ENCODE data around the gene SYNJ1.
"Not testable (repeated sequence)": the region's sequence is repeated elsewhere in the genome, so short reads cannot be mapped to it uniquely, and the experiment has no call there.

Gene SYNJ1

GRCh38 chr21:32733356-32733755 lies 5.5 kb upstream of the SYNJ1 start:
- no peak for DNase-seq

GRCh38 chr21:32732544-32732943 lies 4.7 kb upstream of the SYNJ1 start:
- DNase-seq, result no peak

- no peak for DNase-seq
Observed at GRCh38 chr21:32728848-32729247, 1.0 kb upstream of the SYNJ1 start.

GRCh38 chr21:32728456-32728839 lies 635 bp upstream of the SYNJ1 start:
- no peak for DNase-seq

DNA sequence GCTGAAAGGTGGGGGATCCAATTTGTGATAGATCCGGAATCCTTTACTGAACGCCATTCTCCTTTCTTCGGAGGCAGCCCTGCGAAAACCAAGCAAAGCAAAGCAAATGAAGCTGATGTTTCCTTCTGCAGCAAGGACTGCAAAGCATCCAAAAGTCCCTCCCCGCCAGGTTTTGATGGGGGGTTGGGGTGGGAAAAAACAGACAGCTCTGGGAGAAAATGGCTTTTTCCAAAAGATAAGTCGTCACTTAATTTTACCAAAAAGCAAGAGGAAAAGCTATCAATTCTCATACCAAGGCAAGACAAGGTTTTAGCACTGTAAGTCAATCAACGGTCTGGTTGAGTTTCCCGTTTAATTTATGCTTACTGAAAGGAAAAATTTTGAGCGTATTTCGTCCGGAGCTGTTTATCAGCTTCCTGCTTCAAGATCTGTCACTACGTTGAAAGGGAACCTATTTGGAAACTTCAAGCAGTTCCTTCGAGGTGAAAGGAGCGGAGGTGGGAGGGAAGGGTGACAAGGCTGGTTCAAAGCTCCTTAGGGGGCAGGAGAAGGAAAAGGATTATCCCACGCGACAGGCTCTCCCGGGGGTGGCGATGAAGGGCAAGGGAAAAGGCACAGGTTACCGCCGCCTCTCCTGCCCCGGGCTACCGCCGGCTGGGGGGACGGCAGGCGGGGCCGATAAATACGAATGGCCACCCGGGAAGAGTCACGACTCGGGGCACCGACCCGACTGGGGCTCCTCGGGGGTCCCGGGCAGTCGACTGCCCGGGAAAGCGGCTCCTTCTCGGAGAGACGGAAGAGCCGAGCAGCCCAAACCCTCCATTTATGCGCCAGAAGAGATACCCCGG lies 750 bp downstream of the SYNJ1 start:
- DNase-seq, result no peak

DNA sequence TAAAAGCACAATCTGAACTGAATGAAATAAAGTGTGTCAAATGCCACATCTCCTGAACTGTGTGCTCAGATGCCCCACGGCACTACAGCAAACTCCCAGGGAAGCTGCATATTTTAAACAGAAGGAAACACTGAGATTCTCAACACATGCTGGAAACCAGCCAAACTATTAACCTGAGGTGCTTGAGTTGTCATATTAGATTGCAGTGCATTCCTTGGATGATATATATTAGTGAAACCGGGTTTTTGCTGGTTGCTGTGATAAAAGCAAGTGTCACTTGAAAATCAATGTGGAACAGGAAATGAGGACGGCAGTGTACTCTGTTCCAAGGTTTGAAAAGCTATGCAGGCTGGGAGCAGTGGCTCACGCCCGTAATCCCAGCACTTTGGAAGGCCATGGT lies 8.7 kb downstream of the SYNJ1 start:
- DNase-seq, result no peak

- DNase-seq, result no peak
Observed at GRCh38 chr21:32717851-32718316, 9.9 kb downstream of the SYNJ1 start.

DNA sequence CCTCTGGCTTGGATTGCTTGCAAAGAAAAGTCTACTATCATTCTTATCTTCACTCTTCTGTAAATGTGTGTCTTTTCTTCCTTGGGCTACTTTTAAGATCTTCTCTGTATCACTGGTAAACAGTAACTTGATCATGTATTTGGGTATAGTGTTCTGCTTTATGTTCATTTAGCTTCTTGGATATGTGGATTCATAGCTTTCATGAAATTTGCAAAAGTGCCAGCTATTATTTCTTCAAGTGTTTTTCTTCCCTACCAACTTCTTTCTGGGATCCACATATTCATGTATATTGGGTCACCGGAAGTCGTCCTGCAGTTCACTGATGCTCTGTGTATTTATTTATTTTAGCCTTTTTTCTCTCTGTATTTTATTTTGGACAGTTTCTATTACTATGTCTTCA lies 11.3 kb downstream of the SYNJ1 start:
- no peak for DNase-seq

DNA sequence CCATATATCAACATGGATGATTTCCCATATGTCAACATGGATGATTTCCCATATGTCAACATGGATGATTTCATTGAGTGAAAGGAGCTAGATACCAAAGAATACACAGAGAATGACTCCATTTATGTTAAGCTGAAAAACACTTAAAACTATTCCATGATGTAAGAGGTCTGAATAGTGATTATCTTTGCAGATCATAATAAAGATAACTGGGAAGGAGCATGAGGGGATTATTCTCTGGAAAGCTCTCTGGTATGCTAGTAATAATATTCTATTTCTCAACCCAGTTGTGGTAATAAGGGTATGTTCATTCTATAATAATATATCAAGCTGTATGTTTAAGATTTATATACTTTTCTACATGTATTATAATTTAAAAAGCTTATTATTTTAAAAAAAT lies 14.1 kb downstream of the SYNJ1 start:
- no peak for DNase-seq

DNA sequence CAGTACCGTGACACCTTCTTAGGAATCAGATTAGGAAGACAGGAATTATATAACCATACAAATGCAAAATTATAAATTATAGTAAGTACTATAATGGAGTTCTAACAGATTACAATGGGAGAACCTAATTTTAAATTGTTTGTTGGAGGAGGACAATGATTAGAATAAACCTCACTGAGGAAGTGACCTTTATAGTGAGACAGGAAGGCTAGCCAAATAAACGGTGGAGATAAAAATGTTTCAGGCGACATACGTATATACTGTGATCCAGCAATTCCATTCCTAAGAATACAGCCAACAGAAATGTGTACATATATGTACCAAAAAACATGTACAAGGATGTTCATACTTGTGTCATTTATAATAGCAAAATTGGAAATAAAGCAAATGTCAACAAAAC lies 15.2 kb downstream of the SYNJ1 start:
- DNase-seq, result no peak

GRCh38 chr21:32712043-32712442 lies 15.8 kb downstream of the SYNJ1 start:
- DNase-seq, result no peak

DNA sequence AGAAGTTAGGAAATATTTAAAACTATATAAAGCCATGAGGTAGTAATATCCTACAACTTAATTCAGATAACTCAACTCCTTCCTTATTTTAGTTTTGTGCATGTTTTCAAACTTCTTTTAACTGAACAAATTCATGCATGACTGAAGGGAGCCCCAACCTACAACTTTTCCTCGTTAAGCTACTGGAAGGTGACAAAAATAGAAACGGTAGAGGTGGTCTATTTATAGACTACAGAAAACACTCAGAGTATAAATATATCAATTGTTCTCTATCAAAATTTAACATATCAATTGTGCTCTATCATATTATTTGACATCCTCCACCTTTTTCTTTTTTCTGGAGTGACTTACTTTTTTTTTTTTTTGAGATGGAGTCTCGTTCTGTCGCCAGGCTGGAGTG lies 16.8 kb downstream of the SYNJ1 start:
- DNase-seq, result no peak

GRCh38 chr21:32710069-32710784 lies 17.6 kb downstream of the SYNJ1 start:
- no peak for DNase-seq

DNA sequence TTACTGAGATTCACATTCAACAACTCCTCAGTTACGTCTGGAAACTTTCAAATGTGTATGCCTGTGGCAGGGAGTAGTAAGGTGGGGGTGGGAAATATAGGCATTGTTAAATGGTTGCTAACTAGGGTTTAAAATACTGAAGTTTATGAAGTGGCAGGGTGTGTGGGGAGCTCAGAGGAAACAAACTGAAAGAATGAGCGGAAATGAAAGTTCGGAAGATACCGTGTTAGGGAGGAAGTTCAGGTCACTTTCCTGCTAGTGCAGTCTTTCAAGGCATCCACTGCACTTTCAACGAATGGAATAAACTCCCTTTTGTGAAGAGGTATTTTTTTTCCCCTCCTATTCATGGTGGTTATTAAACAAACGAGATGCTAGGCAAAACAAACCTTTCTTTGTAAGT lies 19.7 kb downstream of the SYNJ1 start:
- DNase-seq, result no peak

GRCh38 chr21:32705901-32706300 lies 21.9 kb downstream of the SYNJ1 start:
- no peak for DNase-seq

- DNase-seq, result no peak
Observed at GRCh38 chr21:32705139-32705538, 22.7 kb downstream of the SYNJ1 start.

DNA sequence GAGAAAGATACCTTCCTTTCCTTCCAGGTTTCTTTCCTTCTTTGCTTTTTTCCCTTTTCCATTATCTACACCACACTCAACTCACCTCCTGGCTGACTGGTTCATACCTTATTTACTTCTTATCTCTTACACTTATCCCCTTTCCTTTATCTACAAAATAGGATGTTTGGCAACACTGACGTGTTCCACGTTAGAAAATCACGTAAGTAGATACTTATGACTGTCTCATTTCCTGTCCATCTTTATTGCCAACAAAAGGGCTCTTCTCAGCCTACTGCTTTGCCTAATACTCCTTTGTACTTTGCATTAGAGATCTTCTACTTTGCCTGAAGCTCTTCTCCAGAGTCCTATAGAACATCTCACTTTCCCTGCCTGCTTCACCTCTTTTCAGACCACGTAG lies 25.1 kb downstream of the SYNJ1 start:
- no peak for DNase-seq

DNA sequence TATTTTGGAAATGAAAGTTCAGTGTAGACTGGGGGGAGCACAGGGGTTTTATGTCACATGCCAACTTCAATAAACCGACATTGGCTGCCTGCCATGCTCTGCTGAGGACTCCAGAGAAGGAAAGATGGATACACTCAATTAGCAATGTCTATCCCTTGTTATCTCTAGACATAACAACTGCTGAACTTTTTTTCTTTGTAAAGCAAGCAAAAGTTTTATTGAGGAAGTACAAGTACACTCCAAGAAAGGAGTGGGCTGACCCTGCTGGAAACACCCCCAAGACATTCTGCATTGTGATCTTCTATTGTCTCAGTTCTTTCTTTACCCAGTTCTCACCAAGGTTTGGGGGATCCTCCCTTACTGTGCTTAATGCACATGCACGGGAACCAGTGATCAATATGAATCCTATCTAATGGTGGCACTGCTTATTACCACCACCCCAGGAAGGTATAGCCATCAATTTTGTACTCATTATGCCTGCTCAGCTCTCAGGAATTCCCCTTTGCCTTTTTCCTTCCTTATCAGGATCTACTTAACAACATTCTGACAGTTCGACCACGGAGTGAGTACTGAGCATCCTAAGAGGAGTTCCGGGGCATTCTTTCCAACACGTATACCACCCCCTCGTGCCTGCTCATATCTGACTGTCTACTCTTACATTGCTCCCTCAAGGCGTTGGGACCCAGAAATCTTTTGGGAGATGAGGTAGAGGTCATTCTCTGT lies 28.7 kb downstream of the SYNJ1 start:
- DNase-seq, result no peak

DNA sequence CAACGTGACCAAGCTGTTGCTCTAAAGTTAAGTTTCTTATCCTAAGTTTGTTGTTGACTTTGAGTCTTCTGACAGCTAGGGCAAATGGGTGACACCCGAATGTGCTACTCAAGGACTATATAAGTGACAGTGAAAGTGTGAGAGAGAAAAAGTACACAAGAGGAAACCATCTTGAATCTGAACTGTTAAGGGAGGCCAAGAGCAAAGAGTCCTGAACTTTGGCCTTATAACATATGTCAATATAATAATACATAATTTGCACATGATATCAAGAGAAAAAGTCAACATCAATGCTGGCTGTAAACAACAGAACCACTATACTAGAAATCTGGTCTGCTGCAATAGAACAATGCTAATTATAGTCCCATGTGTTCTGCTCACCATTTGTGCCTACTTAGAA lies 29.5 kb downstream of the SYNJ1 start:
- no peak for DNase-seq

GRCh38 chr21:32695482-32695881 lies 32.3 kb downstream of the SYNJ1 start:
- not testable (repeated sequence) for DNase-seq

DNA sequence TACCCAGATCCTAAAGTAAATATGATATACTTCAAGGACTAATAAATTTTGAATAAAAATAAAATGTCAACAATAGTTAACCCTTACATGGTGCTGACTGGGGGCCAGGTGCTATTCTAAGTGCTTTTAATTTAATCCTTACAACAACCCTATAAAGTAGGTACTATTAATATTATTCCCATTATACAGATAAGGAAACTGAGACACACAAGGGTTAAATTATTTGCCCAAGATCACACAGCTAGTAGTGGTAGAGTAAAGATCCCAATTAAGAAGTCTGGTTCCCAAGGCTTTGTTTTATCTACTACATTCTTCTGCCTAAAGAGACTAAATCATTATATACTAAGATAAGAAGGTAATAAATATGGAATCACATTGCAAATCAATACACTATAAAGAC lies 34.2 kb downstream of the SYNJ1 start:
- DNase-seq, result no peak

- DNase-seq, result no peak
Observed at GRCh38 chr21:32690085-32690484, 37.7 kb downstream of the SYNJ1 start.

GRCh38 chr21:32687643-32688345 lies 40.0 kb downstream of the SYNJ1 start:
- DNase-seq, result no peak
